B cell (primary cell): ENCODE data around the gene TMEM45A. TPM values are rescaled to one million over a fixed set of nuclear protein-coding genes. Genes with fewer than 3 reads are reported as not detected.
"Not testable (repeated sequence)": the region's sequence is repeated elsewhere in the genome, so short reads cannot be mapped to it uniquely, and the experiment has no call there.

Experiments used
- ATAC-seq: fragments of 200-7000 bp; cut with Tn5 transposase; one replicate; pipeline ENCODE4 v1.10.0; 2021; ENCODE audit warnings: low read depth, mild to moderate bottlenecking, moderate number of reproducible peaks, moderate library complexity
- CTCF ChIA-PET: fragments of 350-600 bp; sonication (Branson Sonifier 250); formaldehyde crosslinking; loops from one replicate; lab custom pipeline; 2021; ENCODE audit warnings: antibody characterized with exemption, inconsistent platforms; lab: Charles Lee
- POLR2A ChIA-PET: fragments of 350-600 bp; sonication (Branson Sonifier 250); formaldehyde crosslinking; loops from one replicate; lab custom pipeline; 2021; ENCODE audit warnings: antibody characterized with exemption; lab: Charles Lee
- DNase-seq: peaks from one replicate; pipeline ENCODE4 v3.0.0; 2013
- H2AFZ ChIP-seq: 2 replicates; pipeline ENCODE4 v1.6.1; 2012; ENCODE audit warnings: mild to moderate bottlenecking, low read depth, low read length; ENCODE audit not compliant: insufficient read depth, poor library complexity, severe bottlenecking
- H3K27ac ChIP-seq, 2 donors: 1 replicate in 1 of 2; 2 replicates in 1 of 2; pipeline ENCODE4 v1.5.1; 2012 to 2013; ENCODE audit warnings: low read length in 2 of 2, mild to moderate bottlenecking in 2 of 2, moderate library complexity in 1 of 2
- H3K27me3 ChIP-seq, 4 experiments: fragments of 200-600 bp in 1 of 4; sonication (generic) in 1 of 4; replicated peaks in 1 of 4; 1 replicate in 2 of 4; 2 replicates in 2 of 4; pipeline versions ENCODE4 v1.6.1 to v1.7.0; 2013 to 2016; ENCODE audit warnings: low read length in 3 of 4, mild to moderate bottlenecking in 2 of 4, mixed read lengths in 1 of 4, moderate library complexity in 1 of 4; ENCODE audit not compliant: insufficient read depth in 4 of 4, control insufficient read depth in 3 of 4; ENCODE audit errors: control extremely low read depth in 1 of 4
- H3K36me3 ChIP-seq, 2 experiments: replicated peaks in 1 of 2; 1 replicate in 1 of 2; 2 replicates in 1 of 2; pipeline versions ENCODE4 v1.6.1 to v1.7.1; 2013; ENCODE audit warnings: low read length in 1 of 2; ENCODE audit not compliant: insufficient read depth in 2 of 2, control insufficient read depth in 1 of 2; ENCODE audit errors: control extremely low read depth in 1 of 2, extremely low read depth in 1 of 2
- H3K4me1 ChIP-seq, 2 donors: fragments of 200-600 bp in 1 of 2; sonication (generic) in 1 of 2; 1 replicate in 1 of 2; 2 replicates in 1 of 2; pipeline versions ENCODE4 v1.5.1 to v1.6.1; 2013 to 2017; ENCODE audit warnings: low read length in 2 of 2; ENCODE audit not compliant: control insufficient read depth in 2 of 2, insufficient read depth in 2 of 2
- H3K4me2 ChIP-seq: replicated peaks from 2 replicates; pipeline ENCODE3; 2012; ENCODE audit warnings: mild to moderate bottlenecking, low read depth, low read length; ENCODE audit not compliant: poor library complexity, severe bottlenecking
- H3K4me3 ChIP-seq, 5 experiments: fragments of 200-600 bp in 1 of 5; sonication (generic) in 1 of 5; 1 replicate in 3 of 5; 2 replicates in 2 of 5; pipeline versions ENCODE4 v1.5.1 to v1.7.0; 2011 to 2016; ENCODE audit warnings: low read length in 4 of 5, mild to moderate bottlenecking in 4 of 5, low read depth in 2 of 5, control low read depth in 1 of 5, moderate library complexity in 1 of 5; ENCODE audit not compliant: insufficient read depth in 1 of 5; ENCODE audit errors: control extremely low read depth in 1 of 5, extremely low read depth in 1 of 5
- H3K79me2 ChIP-seq: fragments of 200-600 bp; sonication (generic); one replicate; pipeline ENCODE4 v1.6.0; 2016; ENCODE audit warnings: low read length; ENCODE audit not compliant: control insufficient read depth, insufficient read depth
- H3K9ac ChIP-seq: fragments of 200-600 bp; sonication (generic); 2 replicates; pipeline ENCODE4 v1.6.1; 2017; ENCODE audit warnings: mild to moderate bottlenecking, low read length, moderate library complexity
- H3K9me3 ChIP-seq, 3 donors: one replicate each; pipeline versions ENCODE4 v1.6.1 to v1.7.1; 2013; ENCODE audit warnings: low read length in 2 of 3; ENCODE audit not compliant: control insufficient read depth in 2 of 3, insufficient read depth in 1 of 3; ENCODE audit errors: control extremely low read depth in 1 of 3
- H4K20me1 ChIP-seq: 2 replicates; pipeline ENCODE4 v1.6.0; 2012; ENCODE audit warnings: mild to moderate bottlenecking, low read length; ENCODE audit not compliant: insufficient read depth, control insufficient read depth, poor library complexity, severe bottlenecking
- H3K27ac Mint-ChIP-seq: one replicate; pipeline ENCODE4 v1.8.0; 2021; ENCODE audit warnings: mixed read lengths
- H3K27me3 Mint-ChIP-seq: one replicate; pipeline ENCODE4 v1.8.0; 2021; ENCODE audit warnings: mixed read lengths
- H3K4me1 Mint-ChIP-seq: one replicate; pipeline ENCODE4 v1.8.0; 2021; ENCODE audit warnings: mixed read lengths
- H3K4me3 Mint-ChIP-seq: one replicate; pipeline ENCODE4 v1.8.0; 2021; ENCODE audit warnings: mixed read lengths
- H3K9me3 Mint-ChIP-seq: one replicate; pipeline ENCODE4 v1.8.0; 2022; ENCODE audit warnings: mixed read lengths; ENCODE audit not compliant: insufficient read depth
- CTCF ChIP-seq: fragments of 200-600 bp; IDR thresholded peaks from one replicate; pipeline ENCODE4 v1.8.0; 2022; ENCODE audit warnings: antibody characterized with exemption, mild to moderate bottlenecking
- EZH2 ChIP-seq: IDR thresholded peaks from 2 replicates; pipeline ENCODE4 v1.6.1; 2012; ENCODE audit warnings: borderline replicate concordance, low read depth, mild to moderate bottlenecking, moderate library complexity, low read length; ENCODE audit not compliant: insufficient read depth, poor library complexity, severe bottlenecking
- WGBS: methylation state at CpG from one replicate; pipeline ENCODE4 v1.1.5; 2013; ENCODE audit warnings: missing lambda C conversion rate; ENCODE audit not compliant: insufficient coverage; 5-methylcytosine and 5-hydroxymethylcytosine counted together
- intact Hi-C: fragments of 100-400 bp; cut with micrococcal nuclease; formaldehyde crosslinking; loops from one replicate; pipeline ENCODE4 v1.10.0; 2022
- polyA plus RNA-seq: library from polyadenylated mRNA; depleted of rRNA; stranded (reverse); fragments of >200 nt; gene quantifications from 2 replicates; pipeline ENCODE4 v1.2.3, GENCODE V29; 2012
- total RNA-seq, 2 donors: library from RNA; stranded (reverse); fragments of 120-200 nt in 1 of 2; gene quantifications; 1 replicate in 1 of 2; 2 replicates in 1 of 2; pipeline versions ENCODE4 v1.2.3 to v1.2.4, GENCODE V29; 2013 to 2022

Gene TMEM45A
- total and polyA plus RNA-seq, 2 donors (not counting 1 experiment from before 2014, with no cell fraction given) = 0.20 TPM; not detected in 1

GRCh38 chr3:100478521-100478920 lies 13.9 kb upstream of the TMEM45A start:
- H3K9me3 ChIP-seq, H3K4me1 Mint-ChIP-seq, H3K27ac ChIP-seq, DNase-seq, H3K4me3 Mint-ChIP-seq, H3K4me2 ChIP-seq, H4K20me1 ChIP-seq, ATAC-seq, H3K36me3 ChIP-seq, H3K79me2 ChIP-seq, H3K27me3 ChIP-seq, H3K4me1 ChIP-seq, H3K9me3 Mint-ChIP-seq, intact Hi-C loops, H3K9ac ChIP-seq, CTCF ChIA-PET, H3K4me3 ChIP-seq, H2AFZ ChIP-seq, H3K27me3 Mint-ChIP-seq, H3K27ac Mint-ChIP-seq, POLR2A ChIA-PET: not testable (repeated sequence)
- WGBS = 95% methylated on average over 16 of the region's 25 CpGs

- Mint-ChIP-seq H3K4me3 (no peak overlapping the region), H3K4me1 (no peaks in the 10 kb centered on the region), H3K27ac (no peak overlapping the region), H3K9me3 (no peaks in the 10 kb centered on the region), H3K27me3 (peaks cover 13% of the 10 kb centered on the region)
- Histone ChIP-seq H3K4me2 (no peak overlapping the region), H3K27ac (no peak overlapping the region), H3K9me3 (no peaks in the 10 kb centered on the region), H3K4me3 (no peak overlapping the region), H3K4me1 (no peaks in the 10 kb centered on the region), H3K27me3 (peaks cover 0 to 5% (median 0%) of the 10 kb centered on the region in 4 experiments), H4K20me1 (no peaks in the 10 kb centered on the region), H3K79me2 (no peaks in the 10 kb centered on the region), H3K36me3 (no peaks in the 10 kb centered on the region), H3K9ac (no peak overlapping the region), H2AFZ (no peak overlapping the region)
- no peak for ATAC-seq
- TF ChIP-seq EZH2 (no peak), CTCF (no peak)
- POLR2A ChIA-PET = no interaction called here
- no peak for DNase-seq
- intact Hi-C loops = no loop called here
- CTCF ChIA-PET = no interaction called here
- 93% methylated on average over 5 of the region's 5 CpGs for WGBS
These were observed 12.3 kb upstream of the TMEM45A start for GRCh38 chr3:100480081-100480480.
